GM12878 (cell line): Measurements from ENCODE around the gene OR56A5. TPM values are rescaled to one million over a fixed set of nuclear protein-coding genes. Genes with fewer than 3 reads are reported as not detected.

Source experiments
- ATAC-seq: fragments of 200-7000 bp; cut with Tn5 transposase; 3 replicates; pipeline ENCODE4 v1.9.1; 2020; ENCODE audit warnings: mild to moderate bottlenecking, moderate library complexity
- BruUV-seq: library from RNA; stranded (reverse); fragments of 400-500 nt; replicated peaks from 2 replicates; lab custom pipeline; 2021; lab: Mats Ljungman, UMichigan
- CTCF ChIA-PET: fragments of 300-600 bp; sonication (Branson Sonifier 250); formaldehyde crosslinking; extraction: SDS; loops from one replicate; lab custom pipeline; 2021; ENCODE audit warnings: inconsistent platforms; lab: Yijun Ruan, JAX
- POLR2A ChIA-PET: fragments of 350-600 bp; formaldehyde crosslinking; extraction: SDS; loops from one replicate; lab custom pipeline; 2021; ENCODE audit warnings: inconsistent platforms; lab: Charles Lee
- RAD21 ChIA-PET: fragments of 300-600 bp; sonication (Branson Sonifier 250); formaldehyde crosslinking; loops from one replicate; lab custom pipeline; 2023; ENCODE audit warnings: antibody characterized with exemption; ENCODE audit not compliant: unreplicated experiment; lab: Charles Lee
- SMC1A ChIA-PET: fragments of 300-600 bp; sonication (Branson Sonifier 250); formaldehyde crosslinking; loops from one replicate; lab custom pipeline; 2023; ENCODE audit not compliant: unreplicated experiment, uncharacterized antibody; lab: Charles Lee
- DNase-seq: peaks from one replicate; pipeline ENCODE4 v3.0.0-alpha.2; 2011; ENCODE audit warnings: low read depth, low spot score
- FAIRE-seq: peaks from 3 replicates; lab custom pipeline; 2011; peaks lifted over from hg19 to GRCh38; lab: Jason Lieb, UNC
- H2AFZ ChIP-seq: 2 replicates; pipeline ENCODE4 v1.6.0; 2011; ENCODE audit warnings: low read depth, low read length, control low read depth; ENCODE audit not compliant: control insufficient read depth
- H3K27ac ChIP-seq: 2 replicates; pipeline ENCODE4 v1.5.1; 2011; ENCODE audit warnings: control low read depth; ENCODE audit not compliant: control insufficient read depth, insufficient read depth
- H3K27me3 ChIP-seq, 2 experiments: replicated peaks in 1 of 2; 2 replicates each; pipeline versions ENCODE4 v1.6.0 to v1.6.1; 2011; ENCODE audit warnings: low read length in 1 of 2; ENCODE audit not compliant: control insufficient read depth in 2 of 2, insufficient read depth in 2 of 2
- H3K36me3 ChIP-seq, 2 experiments: 2 replicates each; pipeline ENCODE4 v1.5.1; 2011; ENCODE audit warnings: low read length in 1 of 2; ENCODE audit not compliant: control insufficient read depth in 2 of 2, insufficient read depth in 2 of 2
- H3K4me1 ChIP-seq: 2 replicates; pipeline ENCODE4 v1.6.1; 2011; ENCODE audit warnings: mild to moderate bottlenecking, low read length, moderate library complexity, mixed read lengths; ENCODE audit not compliant: control insufficient read depth, insufficient read depth
- H3K4me2 ChIP-seq: 2 replicates; pipeline ENCODE4 v1.6.0; 2011; ENCODE audit warnings: control low read depth; ENCODE audit not compliant: control insufficient read depth, insufficient read depth
- H3K4me3 ChIP-seq: fragments of 200-600 bp; sonication (generic); 2 replicates; pipeline ENCODE4 v1.5.1; 2016
- H3K79me2 ChIP-seq: 2 replicates; pipeline ENCODE4 v1.6.0; 2011; ENCODE audit warnings: low read length; ENCODE audit not compliant: control insufficient read depth, insufficient read depth
- H3K9ac ChIP-seq: 2 replicates; pipeline ENCODE4 v1.8.0; 2011; ENCODE audit warnings: low read length, control low read depth, mixed read lengths; ENCODE audit not compliant: control insufficient read depth, insufficient read depth
- H3K9me3 ChIP-seq: replicated peaks from 3 replicates; pipeline ENCODE4 v1.5.1; 2011; ENCODE audit warnings: mild to moderate bottlenecking, low read length; ENCODE audit not compliant: control insufficient read depth, insufficient read depth
- H4K20me1 ChIP-seq: 2 replicates; pipeline ENCODE4 v1.6.0; 2011; ENCODE audit not compliant: control insufficient read depth, insufficient read depth
- BMI1 ChIP-seq: fragments of 450-650 bp; IDR thresholded peaks from 2 replicates; pipeline ENCODE4 v1.6.1; 2016; ENCODE audit warnings: mild to moderate bottlenecking, moderate library complexity, borderline replicate concordance
- ESRRA ChIP-seq: IDR thresholded peaks from 2 replicates; pipeline ENCODE4 v1.6.1; 2012; ENCODE audit warnings: mild to moderate bottlenecking, low read length, improper control_type of control experiment
- FOXK2 ChIP-seq: fragments of 450-650 bp; IDR thresholded peaks from 2 replicates; pipeline ENCODE4 v1.6.1; 2017; ENCODE audit warnings: mild to moderate bottlenecking, moderate library complexity
- NFIC ChIP-seq: IDR thresholded peaks from 2 replicates; pipeline ENCODE4 v1.6.1; 2012; ENCODE audit warnings: low read depth, mild to moderate bottlenecking, inconsistent platforms, low read length, moderate library complexity
- PRDM15 ChIP-seq: fragments of 450-650 bp; formaldehyde crosslinking; IDR thresholded peaks from 2 replicates; pipeline ENCODE4 v1.4.0; 2020; ENCODE audit warnings: mild to moderate bottlenecking, moderate library complexity
- RFX5 ChIP-seq: IDR thresholded peaks from 2 replicates; pipeline ENCODE4 v1.6.1; 2011; ENCODE audit warnings: low read depth, low read length, improper control_type of control experiment
- SIX5 ChIP-seq: IDR thresholded peaks from 2 replicates; pipeline ENCODE4 v1.6.1; 2011; ENCODE audit warnings: mild to moderate bottlenecking, low read depth, low read length, moderate library complexity; ENCODE audit not compliant: severe bottlenecking
- SREBF1 ChIP-seq: IDR thresholded peaks from 2 replicates; pipeline ENCODE4 v1.6.1; 2012; ENCODE audit warnings: mild to moderate bottlenecking, low read length
- ZNF207 ChIP-seq: fragments of 450-650 bp; IDR thresholded peaks from 2 replicates; pipeline ENCODE4 v1.6.1; 2014; ENCODE audit warnings: antibody characterized with exemption, mild to moderate bottlenecking, borderline replicate concordance
- WGBS: methylation state at CpG from one replicate; pipeline ENCODE4 v1.1.6; 2016; ENCODE audit warnings: low lambda C conversion rate; ENCODE audit not compliant: insufficient replicate concordance, insufficient coverage; ENCODE audit errors: missing lambda C conversion rate; 5-methylcytosine and 5-hydroxymethylcytosine counted together
- in situ Hi-C: fragments of 300-500 bp; cut with MboI; formaldehyde crosslinking; loops from 9 replicates; pipeline ENCODE4 v1.14.3; 2018; ENCODE audit warnings: mixed read lengths
- intact Hi-C: fragments of 100-400 bp; cut with micrococcal nuclease; formaldehyde crosslinking; loops from one replicate; pipeline ENCODE4 v1.14.2; 2022; ENCODE audit not compliant: unreplicated experiment
- polyA plus RNA-seq, 11 experiments: library from polyadenylated mRNA; depleted of rRNA in 4 of 11; unstranded in 6 of 11; stranded (reverse) in 5 of 11; fragments of >200 nt; fragmentation: Nextera tagmentation in 4 of 11; fragmentation: Illumina TruSeq in 1 of 11; extraction: Ambion mirVana in 4 of 11; extraction: Trizol in 1 of 11; gene quantifications; 1 replicate in 1 of 11; 2 replicates in 10 of 11; pipeline versions ENCODE4 v1.2.1 to v1.2.3, GENCODE V29; 2011 to 2016; ENCODE audit warnings: inconsistent platforms in 2 of 11, missing spikeins in 2 of 11, low read depth in 1 of 11
- total RNA-seq, 4 experiments: library from RNA; depleted of rRNA in 3 of 4; stranded (reverse); fragments of >200 nt in 3 of 4; fragmentation: Illumina TruSeq in 1 of 4; extraction: Trizol in 1 of 4; gene quantifications; 2 replicates each; pipeline versions ENCODE4 v1.2.1 to v1.2.3, GENCODE V29; 2013 to 2021
- TF ChIP-seq, protein P1 (sequence below): fragments of 450-650 bp; IDR thresholded peaks from 2 replicates; pipeline ENCODE4 v1.6.1; 2017; ENCODE audit warnings: antibody characterized with exemption, mild to moderate bottlenecking, moderate library complexity
- TF ChIP-seq, protein P2 (sequence below): fragments of 450-650 bp; IDR thresholded peaks from 2 replicates; pipeline ENCODE4 v1.6.1; 2016; ENCODE audit warnings: mild to moderate bottlenecking
- TF ChIP-seq, protein P3 (sequence below): IDR thresholded peaks from 2 replicates; pipeline ENCODE4 v1.6.1; 2011; ENCODE audit warnings: low read depth, mild to moderate bottlenecking, low read length, moderate library complexity, borderline replicate concordance; ENCODE audit errors: extremely low read depth

The OR56A5 gene
- total and polyA plus RNA-seq, 10 of the 15 experiments (the other 5 are each of a cell fraction or from before 2014, with no cell fraction given): not detected

DNA sequence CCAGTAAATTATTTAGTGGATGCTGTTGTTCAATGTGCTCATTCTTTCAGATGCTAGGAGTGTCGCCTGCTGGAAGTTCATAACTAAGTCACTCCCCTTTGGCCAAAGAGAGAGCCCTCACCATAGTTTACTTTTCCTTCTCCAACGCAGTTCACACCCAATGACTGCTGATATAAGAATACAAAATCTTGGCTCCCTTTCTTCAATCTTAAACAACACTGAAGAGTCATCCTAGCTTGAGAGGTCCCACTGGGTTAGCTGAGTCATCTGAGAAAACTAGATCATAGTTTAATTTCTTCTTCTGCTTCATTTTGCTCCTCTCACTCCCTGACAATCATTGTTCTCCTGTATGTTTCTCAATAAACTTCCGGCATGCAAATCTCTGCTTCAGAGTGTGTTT lies 23.9 kb upstream of the OR56A5 start (continued):
- TF ChIP-seq, protein P1, sequence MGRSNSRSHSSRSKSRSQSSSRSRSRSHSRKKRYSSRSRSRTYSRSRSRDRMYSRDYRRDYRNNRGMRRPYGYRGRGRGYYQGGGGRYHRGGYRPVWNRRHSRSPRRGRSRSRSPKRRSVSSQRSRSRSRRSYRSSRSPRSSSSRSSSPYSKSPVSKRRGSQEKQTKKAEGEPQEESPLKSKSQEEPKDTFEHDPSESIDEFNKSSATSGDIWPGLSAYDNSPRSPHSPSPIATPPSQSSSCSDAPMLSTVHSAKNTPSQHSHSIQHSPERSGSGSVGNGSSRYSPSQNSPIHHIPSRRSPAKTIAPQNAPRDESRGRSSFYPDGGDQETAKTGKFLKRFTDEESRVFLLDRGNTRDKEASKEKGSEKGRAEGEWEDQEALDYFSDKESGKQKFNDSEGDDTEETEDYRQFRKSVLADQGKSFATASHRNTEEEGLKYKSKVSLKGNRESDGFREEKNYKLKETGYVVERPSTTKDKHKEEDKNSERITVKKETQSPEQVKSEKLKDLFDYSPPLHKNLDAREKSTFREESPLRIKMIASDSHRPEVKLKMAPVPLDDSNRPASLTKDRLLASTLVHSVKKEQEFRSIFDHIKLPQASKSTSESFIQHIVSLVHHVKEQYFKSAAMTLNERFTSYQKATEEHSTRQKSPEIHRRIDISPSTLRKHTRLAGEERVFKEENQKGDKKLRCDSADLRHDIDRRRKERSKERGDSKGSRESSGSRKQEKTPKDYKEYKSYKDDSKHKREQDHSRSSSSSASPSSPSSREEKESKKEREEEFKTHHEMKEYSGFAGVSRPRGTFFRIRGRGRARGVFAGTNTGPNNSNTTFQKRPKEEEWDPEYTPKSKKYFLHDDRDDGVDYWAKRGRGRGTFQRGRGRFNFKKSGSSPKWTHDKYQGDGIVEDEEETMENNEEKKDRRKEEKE: no peak
- TF ChIP-seq SIX5: no peak
- TF ChIP-seq FOXK2: no peak
- TF ChIP-seq SREBF1: no peak

DNA sequence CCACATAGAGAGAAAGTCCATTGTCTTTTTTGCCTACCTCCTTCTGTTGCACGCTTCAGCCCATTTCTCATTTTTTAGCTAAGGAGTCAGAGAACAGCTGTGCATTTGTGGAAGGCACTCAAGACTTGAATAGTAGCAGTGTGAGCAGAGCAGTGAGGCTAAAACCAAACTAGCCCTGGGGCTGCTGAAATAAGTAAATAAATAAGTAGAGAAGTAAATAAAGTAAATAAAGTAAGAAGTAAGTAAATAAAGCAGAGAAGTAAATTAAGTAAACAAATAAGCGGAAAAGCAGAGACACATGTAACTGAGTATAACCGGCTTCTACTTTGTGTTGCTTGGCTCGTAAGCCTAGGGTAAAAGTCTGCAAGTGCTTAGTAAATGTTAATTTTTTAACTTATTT lies 20.9 kb upstream of the OR56A5 start:
- Histone ChIP-seq H3K27me3 (no peaks in the 10 kb centered on the region), H3K4me1 (no peaks in the 10 kb centered on the region), H2AFZ (no peak overlapping the region), H4K20me1 (no peaks in the 10 kb centered on the region), H3K9ac (no peak overlapping the region), H3K4me2 (no peak overlapping the region), H3K9me3 (no peaks in the 10 kb centered on the region), H3K4me3 (no peak overlapping the region), H3K36me3 (no peaks in the 10 kb centered on the region), H3K79me2 (no peaks in the 10 kb centered on the region), H3K27ac (no peak overlapping the region)
- POLR2A ChIA-PET: no interaction called here
- CTCF ChIA-PET: no interaction called here
- in situ Hi-C loops: no loop called here
- FAIRE-seq (no peak), DNase-seq (no peak), ATAC-seq (no peak)
- RAD21 ChIA-PET: no interaction called here
- SMC1A ChIA-PET: no interaction called here
- BruUV-seq: no TSS peak
- intact Hi-C loops: no loop called here
- 54% methylated on average over 4 of the region's 4 CpGs for WGBS
- TF ChIP-seq PRDM15 (CRISPR knock-in tag) (no peak), RFX5 (no peak), ESRRA (no peak), ZNF207 (no peak), NFIC (no peak), BMI1 (no peak)
- TF ChIP-seq, protein P1: no peak
- TF ChIP-seq, protein P2, sequence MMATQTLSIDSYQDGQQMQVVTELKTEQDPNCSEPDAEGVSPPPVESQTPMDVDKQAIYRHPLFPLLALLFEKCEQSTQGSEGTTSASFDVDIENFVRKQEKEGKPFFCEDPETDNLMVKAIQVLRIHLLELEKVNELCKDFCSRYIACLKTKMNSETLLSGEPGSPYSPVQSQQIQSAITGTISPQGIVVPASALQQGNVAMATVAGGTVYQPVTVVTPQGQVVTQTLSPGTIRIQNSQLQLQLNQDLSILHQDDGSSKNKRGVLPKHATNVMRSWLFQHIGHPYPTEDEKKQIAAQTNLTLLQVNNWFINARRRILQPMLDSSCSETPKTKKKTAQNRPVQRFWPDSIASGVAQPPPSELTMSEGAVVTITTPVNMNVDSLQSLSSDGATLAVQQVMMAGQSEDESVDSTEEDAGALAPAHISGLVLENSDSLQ: no peak
- TF ChIP-seq, protein P3, sequence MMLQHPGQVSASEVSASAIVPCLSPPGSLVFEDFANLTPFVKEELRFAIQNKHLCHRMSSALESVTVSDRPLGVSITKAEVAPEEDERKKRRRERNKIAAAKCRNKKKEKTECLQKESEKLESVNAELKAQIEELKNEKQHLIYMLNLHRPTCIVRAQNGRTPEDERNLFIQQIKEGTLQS: no peak
